GM23248 (cell line): ENCODE results near the gene IQCN.

Experiments used
- EZH2 ChIP-seq: fragments of 200-600 bp; sonication (generic); IDR thresholded peaks from 2 replicates; pipeline ENCODE4 v1.6.1; 2018; ENCODE audit warnings: antibody characterized with exemption, mild to moderate bottlenecking; ENCODE audit not compliant: insufficient read depth, poor library complexity, severe bottlenecking
- EZH2phosphoT487 ChIP-seq: fragments of 200-600 bp; sonication (generic); IDR thresholded peaks from 2 replicates; pipeline ENCODE4 v1.6.1; 2018; ENCODE audit warnings: antibody characterized with exemption, moderate library complexity, mild to moderate bottlenecking, low read depth; ENCODE audit not compliant: insufficient read depth

DNA sequence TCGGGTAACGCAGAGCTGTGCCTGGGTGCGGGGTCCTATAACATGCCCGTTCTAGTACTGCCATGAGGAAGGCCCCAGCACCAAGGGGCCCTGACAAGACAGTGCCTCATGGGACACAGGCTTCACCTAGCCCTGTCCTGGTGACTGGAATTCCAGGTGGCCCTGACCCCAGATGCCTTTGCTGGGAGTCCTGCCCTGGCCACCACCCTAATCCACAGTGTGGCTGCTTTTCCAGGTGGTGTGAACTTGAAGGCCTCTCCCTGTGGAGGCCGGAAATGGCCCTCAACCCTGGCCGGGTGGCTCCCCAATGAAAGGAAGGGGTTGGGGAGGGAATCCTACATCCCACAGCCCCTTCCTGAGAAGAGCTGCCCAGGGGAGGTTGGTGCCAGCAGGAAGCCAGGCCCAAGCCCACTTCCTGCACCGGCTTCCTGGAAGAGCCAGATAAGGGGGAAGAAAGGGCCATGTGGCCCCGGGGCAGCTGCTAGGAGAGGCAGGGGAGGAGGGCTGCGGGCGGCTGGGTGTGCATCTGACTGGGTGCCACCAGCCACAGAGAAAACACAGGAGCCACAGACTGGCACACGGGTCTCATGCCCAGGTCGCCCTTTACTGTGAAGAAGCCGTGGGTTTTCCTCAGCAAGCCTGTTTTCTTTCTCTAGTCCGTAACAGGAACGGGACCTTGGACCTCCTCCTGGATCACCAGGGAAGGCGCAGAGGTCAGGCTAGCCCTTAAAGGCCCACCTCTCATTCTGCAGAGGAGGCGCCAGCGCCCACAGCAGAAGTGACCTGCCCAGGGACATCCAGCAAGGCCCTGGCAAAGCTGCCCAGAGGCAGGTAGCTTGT lies 43.9 kb upstream of the IQCN start:
- TF ChIP-seq EZH2phosphoT487, result no peak
- no peak for TF ChIP-seq EZH2
